HG03520 (cell line): ENCODE measurements around the gene IGF2.

ENCODE experiments used
- ATAC-seq: cut with Tn5 transposase; IDR thresholded peaks from one replicate; pipeline ENCODE4 v1.9.1; 2021; ENCODE audit warnings: mild to moderate bottlenecking, moderate library complexity; ENCODE audit not compliant: unreplicated experiment

The IGF2 gene

GRCh38 chr11:2093575-2094353, 45.4 kb downstream of the IGF2 start:
- no peak for ATAC-seq

- no peak for ATAC-seq
These were observed 46.2 kb downstream of the IGF2 start for GRCh38 chr11:2092956-2093412.

GRCh38 chr11:2092464-2092910, 46.7 kb downstream of the IGF2 start:
- ATAC-seq: no peak

- ATAC-seq: no peak
These were observed 47.3 kb downstream of the IGF2 start for GRCh38 chr11:2091786-2092463.

GRCh38 chr11:2091112-2091746, 48.0 kb downstream of the IGF2 start:
- no peak for ATAC-seq

- ATAC-seq: no peak
These were observed 48.7 kb downstream of the IGF2 start for GRCh38 chr11:2090172-2091111.

GRCh38 chr11:2089536-2090165, 49.5 kb downstream of the IGF2 start:
- no peak for ATAC-seq

GRCh38 chr11:2088746-2089535, 50.2 kb downstream of the IGF2 start:
- ATAC-seq: no peak

GRCh38 chr11:2088284-2088683, 50.9 kb downstream of the IGF2 start:
- ATAC-seq: no peak

GRCh38 chr11:2086239-2087040, 52.7 kb downstream of the IGF2 start:
- ATAC-seq: no peak

- ATAC-seq: no peak
These were observed 53.7 kb downstream of the IGF2 start for GRCh38 chr11:2085251-2086066.

GRCh38 chr11:2084721-2085120, 54.5 kb downstream of the IGF2 start:
- no peak for ATAC-seq
